Adipocyte (in vitro differentiated cells): ENCODE data around the gene PPIL3.

Experiments
- DNase-seq: peaks from one replicate; pipeline ENCODE4 v3.0.0-alpha.2; 2015; ENCODE audit warnings: low read depth
- H3K27me3 ChIP-seq: replicated peaks from 2 replicates; pipeline ENCODE4 v1.7.0; 2013; ENCODE audit warnings: mild to moderate bottlenecking, low read length, moderate library complexity; ENCODE audit not compliant: control insufficient read depth, insufficient read depth
- H3K36me3 ChIP-seq: 2 replicates; pipeline ENCODE4 v1.7.0; 2013; ENCODE audit warnings: low read length, mild to moderate bottlenecking, moderate library complexity; ENCODE audit not compliant: control insufficient read depth, insufficient read depth, severe bottlenecking
- H3K4me1 ChIP-seq: 2 replicates; pipeline ENCODE4 v1.7.0; 2013; ENCODE audit warnings: mild to moderate bottlenecking, low read length, moderate library complexity; ENCODE audit not compliant: control insufficient read depth, insufficient read depth
- H3K4me3 ChIP-seq: 2 replicates; pipeline ENCODE4 v1.7.0; 2013; ENCODE audit warnings: mild to moderate bottlenecking, low read length, moderate library complexity
- H3K9ac ChIP-seq: 2 replicates; pipeline ENCODE4 v1.7.0; 2013; ENCODE audit warnings: mild to moderate bottlenecking, low read length, moderate library complexity
- H3K9me3 ChIP-seq: 2 replicates; pipeline ENCODE4 v1.7.0; 2013; ENCODE audit warnings: mild to moderate bottlenecking, low read length, moderate library complexity; ENCODE audit not compliant: control insufficient read depth

PPIL3 gene

DNA sequence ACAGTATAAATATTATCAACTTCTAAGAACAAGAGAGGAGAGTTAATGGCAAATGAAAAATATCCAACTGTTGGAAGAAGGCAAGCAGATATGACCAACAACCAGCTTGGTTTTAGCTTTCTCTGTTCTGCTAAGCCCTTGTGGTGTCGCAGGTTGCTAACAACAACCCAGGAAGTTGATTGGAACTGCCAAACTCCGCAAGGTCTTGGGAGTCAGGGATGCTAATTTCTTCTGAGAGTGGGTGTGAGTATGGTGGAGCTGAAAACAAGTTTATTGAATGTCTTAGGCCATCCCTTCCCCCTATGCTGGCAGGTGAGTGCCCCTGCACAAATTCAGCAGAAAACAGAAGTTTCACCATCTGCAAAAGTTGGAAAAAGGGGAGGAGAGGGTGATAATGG is 59.6 kb downstream of the PPIL3 start:
- Histone ChIP-seq H3K27me3 (no peaks in the 10 kb centered on the region), H3K9me3 (no peaks in the 10 kb centered on the region), H3K4me3 (no peak overlapping the region), H3K9ac (no peak overlapping the region), H3K4me1 (peaks cover 12% of the 10 kb centered on the region), H3K36me3 (peaks cover 13% of the 10 kb centered on the region)
- no peak for DNase-seq

DNA sequence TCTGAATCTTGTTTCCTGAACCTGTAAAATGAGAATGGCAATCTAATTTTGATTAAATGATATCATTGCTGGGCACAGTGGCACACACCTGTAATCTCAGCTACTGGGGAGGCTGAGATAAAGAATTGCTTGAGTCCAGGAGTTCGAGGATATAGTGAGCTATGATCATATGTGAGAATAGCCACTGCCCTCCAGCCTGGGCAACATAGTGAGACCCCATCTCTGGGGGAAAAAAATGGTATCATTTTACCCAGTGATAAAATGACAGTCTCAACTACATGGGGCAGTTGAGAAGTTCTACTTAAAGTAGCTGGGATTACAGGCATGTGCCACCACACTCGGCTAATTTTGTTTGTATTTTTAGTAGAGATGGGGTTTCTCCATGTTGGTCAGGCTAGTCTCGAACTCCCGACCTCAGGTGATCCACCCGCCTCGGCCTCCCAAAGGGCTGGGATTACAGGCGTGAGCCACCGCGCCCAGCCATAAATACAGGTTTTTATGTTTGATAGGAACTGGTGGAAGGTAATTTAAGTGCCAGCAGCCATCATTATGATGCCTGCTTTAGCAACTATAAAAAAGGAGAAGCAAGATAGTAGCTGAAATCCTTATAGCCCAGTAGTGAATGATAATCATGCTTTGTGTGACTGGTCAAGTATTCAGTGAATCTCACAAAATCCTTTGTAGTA is 60.2 kb downstream of the PPIL3 start:
- H3K9me3 ChIP-seq: no peaks in the 10 kb centered on the region

DNA sequence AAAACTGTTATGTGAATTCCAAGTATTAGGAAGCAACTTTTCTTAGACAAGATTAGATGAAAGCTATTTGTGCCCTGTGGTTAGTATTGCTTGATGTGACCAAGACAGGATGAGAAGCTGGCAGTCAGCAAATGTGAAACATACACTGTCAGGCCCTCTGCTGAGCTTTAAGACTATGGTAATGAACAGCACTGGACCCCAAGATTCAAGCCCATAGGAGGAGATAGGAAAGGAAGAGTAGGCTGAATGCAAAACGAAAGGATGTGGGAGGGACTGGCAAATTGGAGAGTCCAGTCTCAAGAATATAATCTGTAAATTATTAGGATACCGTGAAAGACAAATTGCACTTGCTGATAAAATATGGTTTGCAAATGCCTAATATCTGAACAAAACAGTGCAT is 60.8 kb downstream of the PPIL3 start:
- Histone ChIP-seq H3K36me3 (peaks cover 21% of the 10 kb centered on the region), H3K4me1 (peaks cover 12% of the 10 kb centered on the region), H3K9me3 (no peaks in the 10 kb centered on the region), H3K27me3 (no peaks in the 10 kb centered on the region), H3K9ac (no peak overlapping the region), H3K4me3 (no peak overlapping the region)
- DNase-seq: no peak

More for the DNA sequence above, 60.2 kb downstream of the PPIL3 start:
- Histone ChIP-seq H3K9ac (no peak overlapping the region), H3K4me3 (no peak overlapping the region), H3K4me1 (peaks cover 12% of the 10 kb centered on the region), H3K27me3 (no peaks in the 10 kb centered on the region), H3K36me3 (peaks cover 18% of the 10 kb centered on the region)
- DNase-seq: no peak

DNA sequence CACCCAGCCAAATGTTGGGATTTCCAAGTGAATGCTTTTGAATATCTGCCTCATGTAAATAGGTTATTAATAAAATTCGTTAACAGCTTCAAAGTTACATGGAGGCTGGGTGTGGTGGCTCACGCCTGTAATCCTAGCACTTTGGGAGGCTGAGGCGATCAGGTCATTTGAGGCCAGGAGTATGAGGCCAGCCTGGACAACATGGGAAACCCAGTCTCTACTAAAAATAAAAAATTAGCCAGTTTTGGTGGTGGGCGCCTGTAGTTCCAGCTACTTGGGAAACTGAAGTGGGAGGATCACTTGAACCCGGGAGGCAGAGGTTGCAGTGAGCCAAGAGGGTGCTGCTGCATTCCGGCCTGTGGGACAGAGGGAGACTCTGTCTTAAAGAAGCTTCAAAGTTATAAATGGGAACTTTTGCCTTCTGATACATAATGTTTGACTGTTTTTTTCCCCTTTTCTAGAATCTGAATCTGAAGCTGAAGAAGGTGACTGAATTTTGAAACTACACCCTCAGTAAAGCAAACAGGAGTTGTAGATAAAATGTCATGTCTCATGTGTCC is 67.1 kb downstream of the PPIL3 start:
- peaks cover 74% of the 10 kb centered on the region for H3K36me3 ChIP-seq

More for the DNA sequence above, 67.1 kb downstream of the PPIL3 start:
- no peak for DNase-seq
- Histone ChIP-seq H3K4me3 (no peak overlapping the region), H3K9ac (no peak overlapping the region), H3K27me3 (no peaks in the 10 kb centered on the region), H3K9me3 (no peaks in the 10 kb centered on the region), H3K4me1 (peaks cover 9% of the 10 kb centered on the region)
